Activated B cell treated with CpG ODN at 0.5 μM for 24 hours (primary cell): ENCODE data around the gene OR10H3. TPM values are rescaled to one million over a fixed set of nuclear protein-coding genes. Genes with fewer than 3 reads are reported as not detected.

Experiments used
- ATAC-seq: fragments of 200-7000 bp; cut with Tn5 transposase; one replicate; pipeline ENCODE4 v1.10.0; 2021; ENCODE audit warnings: low read depth, mild to moderate bottlenecking, moderate library complexity
- CTCF ChIA-PET: fragments of 350-600 bp; sonication (Branson Sonifier 250); formaldehyde crosslinking; loops from one replicate; lab custom pipeline; 2021; ENCODE audit warnings: antibody characterized with exemption; lab: Charles Lee
- POLR2A ChIA-PET: fragments of 350-600 bp; sonication (Branson Sonifier 250); formaldehyde crosslinking; loops from one replicate; lab custom pipeline; 2021; ENCODE audit warnings: antibody characterized with exemption; lab: Charles Lee
- DNase-seq: peaks from one replicate; pipeline ENCODE4 v3.0.0; 2022
- H3K27ac Mint-ChIP-seq: one replicate; pipeline ENCODE4 v1.8.0; 2020; ENCODE audit warnings: mixed read lengths
- H3K27me3 Mint-ChIP-seq: one replicate; pipeline ENCODE4 v1.8.0; 2021; ENCODE audit warnings: mixed read lengths
- H3K36me3 Mint-ChIP-seq: one replicate; pipeline ENCODE4 v1.8.0; 2021; ENCODE audit warnings: low read depth, mixed read lengths
- H3K4me1 Mint-ChIP-seq: one replicate; pipeline ENCODE4 v1.8.0; 2021; ENCODE audit warnings: mixed read lengths
- H3K4me3 Mint-ChIP-seq: one replicate; pipeline ENCODE4 v1.8.0; 2020; ENCODE audit warnings: mild to moderate bottlenecking, mixed read lengths
- H3K9me3 Mint-ChIP-seq: one replicate; pipeline ENCODE4 v1.8.0; 2020; ENCODE audit warnings: mixed read lengths
- CTCF ChIP-seq: fragments of 200-600 bp; IDR thresholded peaks from one replicate; pipeline ENCODE4 v1.8.0; 2022; ENCODE audit warnings: antibody characterized with exemption, mild to moderate bottlenecking
- intact Hi-C: fragments of 100-400 bp; cut with micrococcal nuclease; formaldehyde crosslinking; loops from one replicate; pipeline ENCODE4 v1.15.1; 2024
- total RNA-seq: library from RNA; stranded (reverse); gene quantifications from 2 replicates; pipeline ENCODE4 v1.2.3, GENCODE V29; 2022

OR10H3 gene
- total RNA-seq, 1 donor from 2014 or later, result not detected

GRCh38 chr19:15715642-15716041 is 22.1 kb upstream of the OR10H3 start:
- H3K9me3 Mint-ChIP-seq, result no peaks in the 10 kb centered on the region
- intact Hi-C loops, result no loop called here

GRCh38 chr19:15717809-15718208 is 20.0 kb upstream of the OR10H3 start:
- Mint-ChIP-seq H3K4me1 (no peaks in the 10 kb centered on the region), H3K27me3 (peaks cover 31% of the 10 kb centered on the region), H3K9me3 (peaks cover 1% of the 10 kb centered on the region), H3K27ac (no peak overlapping the region), H3K36me3 (no peaks in the 10 kb centered on the region), H3K4me3 (no peak overlapping the region)
- ChIA-PET POLR2A (no interaction called here), CTCF (no interaction called here)
- no peak for TF ChIP-seq CTCF
- DNase-seq (no peak), ATAC-seq (no peak)
- intact Hi-C loops, result no loop called here

More at GRCh38 chr19:15715642-15716041, 22.1 kb upstream of the OR10H3 start:
- POLR2A ChIA-PET, result no interaction called here
- peaks cover 22% of the 10 kb centered on the region for H3K27me3 Mint-ChIP-seq
- no peaks in the 10 kb centered on the region for H3K4me1 Mint-ChIP-seq
- H3K4me3 Mint-ChIP-seq, result no peak overlapping the region
- no peak for TF ChIP-seq CTCF
- no peak for DNase-seq
- no peak overlapping the region for H3K27ac Mint-ChIP-seq
- CTCF ChIA-PET, result no interaction called here
- no peaks in the 10 kb centered on the region for H3K36me3 Mint-ChIP-seq
- no peak for ATAC-seq

GRCh38 chr19:15721268-15721667 is 16.5 kb upstream of the OR10H3 start:
- ATAC-seq (no peak), DNase-seq (no peak)
- Mint-ChIP-seq H3K27me3 (peaks cover 33% of the 10 kb centered on the region), H3K9me3 (peaks cover 1% of the 10 kb centered on the region), H3K4me3 (no peak overlapping the region), H3K36me3 (no peaks in the 10 kb centered on the region), H3K4me1 (no peaks in the 10 kb centered on the region), H3K27ac (no peak overlapping the region)
- POLR2A ChIA-PET, result no interaction called here
- CTCF ChIA-PET, result no interaction called here
- intact Hi-C loops, result no loop called here
- no peak for TF ChIP-seq CTCF

- no peak overlapping the region for H3K27ac Mint-ChIP-seq
- peaks cover 34% of the 10 kb centered on the region for H3K27me3 Mint-ChIP-seq
- intact Hi-C loops, result no loop called here
- H3K4me1 Mint-ChIP-seq, result no peaks in the 10 kb centered on the region
- no peak for TF ChIP-seq CTCF
- H3K4me3 Mint-ChIP-seq, result no peak overlapping the region
- ChIA-PET CTCF (no interaction called here), POLR2A (no interaction called here)
- peaks cover 1% of the 10 kb centered on the region for H3K9me3 Mint-ChIP-seq
- H3K36me3 Mint-ChIP-seq, result no peaks in the 10 kb centered on the region
- ATAC-seq (no peak), DNase-seq (no peak)
Observed at GRCh38 chr19:15722956-15723355, 14.8 kb upstream of the OR10H3 start.

GRCh38 chr19:15727724-15728123 is 10.1 kb upstream of the OR10H3 start, which contains the start of gene OR10H2:
TSS of gene OR10H2 (plus strand) at chr19:15728024. CDS start at chr19:15728044, 20 bp downstream.
- ChIA-PET POLR2A (no interaction called here), CTCF (no interaction called here)
- TF ChIP-seq CTCF, result no peak
- no peak for DNase-seq
- ATAC-seq, result no peak
- H3K9me3 Mint-ChIP-seq, result no peaks in the 10 kb centered on the region
- intact Hi-C loops, result no loop called here
- no peaks in the 10 kb centered on the region for H3K36me3 Mint-ChIP-seq
- H3K27ac Mint-ChIP-seq, result no peak within 1 kb of the TSS
- H3K4me3 Mint-ChIP-seq, result no peak within 1 kb of the TSS
- H3K4me1 Mint-ChIP-seq, result no peaks in the 10 kb centered on the region
- peaks cover 31% of the 10 kb centered on the region for H3K27me3 Mint-ChIP-seq
